ENCODE results near the gene RAG2.

DNA sequence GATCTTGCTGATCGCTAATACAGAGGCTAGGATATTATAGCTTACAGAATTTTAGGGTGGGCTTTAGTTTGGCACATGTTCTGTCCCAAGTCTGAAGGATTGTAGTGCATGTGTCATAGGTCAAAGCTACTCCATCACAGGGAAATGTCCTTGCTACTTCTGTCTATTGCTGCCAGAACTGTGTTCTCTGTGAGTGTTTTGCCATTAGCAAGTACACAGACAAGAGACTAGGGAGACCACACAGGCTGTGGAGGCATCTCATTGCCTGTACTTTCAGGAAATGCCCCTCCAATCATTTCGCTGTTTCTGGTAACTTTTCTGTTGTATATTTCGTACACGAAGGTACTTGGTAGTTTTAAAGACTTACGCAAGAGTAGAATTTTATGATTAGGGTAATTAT, 25.5 kb upstream of the RAG2 start:
- TF ChIP-seq, protein P1, sequence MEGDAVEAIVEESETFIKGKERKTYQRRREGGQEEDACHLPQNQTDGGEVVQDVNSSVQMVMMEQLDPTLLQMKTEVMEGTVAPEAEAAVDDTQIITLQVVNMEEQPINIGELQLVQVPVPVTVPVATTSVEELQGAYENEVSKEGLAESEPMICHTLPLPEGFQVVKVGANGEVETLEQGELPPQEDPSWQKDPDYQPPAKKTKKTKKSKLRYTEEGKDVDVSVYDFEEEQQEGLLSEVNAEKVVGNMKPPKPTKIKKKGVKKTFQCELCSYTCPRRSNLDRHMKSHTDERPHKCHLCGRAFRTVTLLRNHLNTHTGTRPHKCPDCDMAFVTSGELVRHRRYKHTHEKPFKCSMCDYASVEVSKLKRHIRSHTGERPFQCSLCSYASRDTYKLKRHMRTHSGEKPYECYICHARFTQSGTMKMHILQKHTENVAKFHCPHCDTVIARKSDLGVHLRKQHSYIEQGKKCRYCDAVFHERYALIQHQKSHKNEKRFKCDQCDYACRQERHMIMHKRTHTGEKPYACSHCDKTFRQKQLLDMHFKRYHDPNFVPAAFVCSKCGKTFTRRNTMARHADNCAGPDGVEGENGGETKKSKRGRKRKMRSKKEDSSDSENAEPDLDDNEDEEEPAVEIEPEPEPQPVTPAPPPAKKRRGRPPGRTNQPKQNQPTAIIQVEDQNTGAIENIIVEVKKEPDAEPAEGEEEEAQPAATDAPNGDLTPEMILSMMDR (IDR thresholded peaks at IDR 0.05; ENCODE audit: insufficient read depth, low read depth, low read length), result no peak
- TF ChIP-seq EZH2 (IDR thresholded peaks at IDR 0.05; ENCODE audit: insufficient read depth, low read length), result no peak
